Measurements from ENCODE around the gene SLIT3. TPM values are rescaled to one million over a fixed set of nuclear protein-coding genes. Genes with fewer than 3 reads are reported as not detected.

SLIT3 gene
- total RNA-seq, 1 experiment from 2014 or later: 0.10 TPM

- H2AFZ ChIP-seq (ENCODE audit: low read depth, low read length, poor library complexity, severe bottlenecking): no peak overlapping the region
- H4K20me1 ChIP-seq (ENCODE audit: insufficient read depth): no peaks in the 10 kb centered on the region
- ChIA-PET RAD21 (ENCODE audit: low non-redundant PET in 1 of 2, low total read pairs in 2 of 2, uncharacterized antibody in 2 of 2, unreplicated experiment in 2 of 2) (no interaction called here), POLR2A (no interaction called here), CTCF (no interaction called here)
- H3K79me2 ChIP-seq (ENCODE audit: insufficient read depth, low read length): no peaks in the 10 kb centered on the region
- no peak overlapping the region for H3K9ac ChIP-seq (ENCODE audit: low read length)
- ATAC-seq (no peak), DNase-seq (ENCODE audit: low read depth, low spot score) (no peak)
- no TSS peak for BruUV-seq (replicated peaks)
- no peaks in the 10 kb centered on the region for H3K9me3 ChIP-seq (ENCODE audit: control insufficient read depth in 1 of 2, insufficient read depth in 1 of 2, low read depth in 1 of 2, low read length in 2 of 2)
- TF ChIP-seq EZH2phosphoT487 (IDR thresholded peaks at IDR 0.05; ENCODE audit: borderline replicate concordance) (no peak), CEBPB (IDR thresholded peaks at IDR 0.05; ENCODE audit: low read depth) (no peak), ZNF274 (IDR thresholded peaks at IDR 0.05; ENCODE audit: low read depth, low read length) (no peak), TCF7L2 (IDR thresholded peaks at IDR 0.05; ENCODE audit: borderline replicate concordance, extremely low read depth, insufficient read depth, insufficient read length) (no peak), RAD21 (IDR thresholded peaks at IDR 0.05; ENCODE audit: low read depth) (no peak), POLR2A (IDR thresholded peaks at IDR 0.05; ENCODE audit: borderline replicate concordance, extremely low read depth, insufficient read depth, insufficient read length) (no peak), ATF3 (IDR thresholded peaks at IDR 0.05) (no peak), SRF (IDR thresholded peaks at IDR 0.05; ENCODE audit: low read depth) (no peak), POLR2AphosphoS5 (IDR thresholded peaks at IDR 0.05; ENCODE audit: low read depth, low read length) (no peak), CBX3 (IDR thresholded peaks at IDR 0.05; ENCODE audit: low read depth) (no peak), EZH2 (IDR thresholded peaks at IDR 0.05) (no peak), YY1 (IDR thresholded peaks at IDR 0.05; ENCODE audit: extremely low read depth, insufficient replicate concordance, low read depth, low read length) (no peak), REST (IDR thresholded peaks at IDR 0.05; ENCODE audit: low read depth) (no peak), FOSL1 (IDR thresholded peaks at IDR 0.05; ENCODE audit: low read depth) (no peak), SIN3A (IDR thresholded peaks at IDR 0.05; ENCODE audit: low read depth) (no peak), JUND (IDR thresholded peaks at IDR 0.05) (no peak), SP1 (IDR thresholded peaks at IDR 0.05; ENCODE audit: low read depth) (no peak), ELF1 (IDR thresholded peaks at IDR 0.05; ENCODE audit: borderline replicate concordance, low read depth) (no peak)
- TF ChIP-seq, protein P1, sequence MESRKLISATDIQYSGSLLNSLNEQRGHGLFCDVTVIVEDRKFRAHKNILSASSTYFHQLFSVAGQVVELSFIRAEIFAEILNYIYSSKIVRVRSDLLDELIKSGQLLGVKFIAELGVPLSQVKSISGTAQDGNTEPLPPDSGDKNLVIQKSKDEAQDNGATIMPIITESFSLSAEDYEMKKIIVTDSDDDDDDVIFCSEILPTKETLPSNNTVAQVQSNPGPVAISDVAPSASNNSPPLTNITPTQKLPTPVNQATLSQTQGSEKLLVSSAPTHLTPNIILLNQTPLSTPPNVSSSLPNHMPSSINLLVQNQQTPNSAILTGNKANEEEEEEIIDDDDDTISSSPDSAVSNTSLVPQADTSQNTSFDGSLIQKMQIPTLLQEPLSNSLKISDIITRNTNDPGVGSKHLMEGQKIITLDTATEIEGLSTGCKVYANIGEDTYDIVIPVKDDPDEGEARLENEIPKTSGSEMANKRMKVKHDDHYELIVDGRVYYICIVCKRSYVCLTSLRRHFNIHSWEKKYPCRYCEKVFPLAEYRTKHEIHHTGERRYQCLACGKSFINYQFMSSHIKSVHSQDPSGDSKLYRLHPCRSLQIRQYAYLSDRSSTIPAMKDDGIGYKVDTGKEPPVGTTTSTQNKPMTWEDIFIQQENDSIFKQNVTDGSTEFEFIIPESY (IDR thresholded peaks at IDR 0.05; ENCODE audit: extremely low read depth, insufficient replicate concordance, low read length): no peak
- TF ChIP-seq, protein P2, sequence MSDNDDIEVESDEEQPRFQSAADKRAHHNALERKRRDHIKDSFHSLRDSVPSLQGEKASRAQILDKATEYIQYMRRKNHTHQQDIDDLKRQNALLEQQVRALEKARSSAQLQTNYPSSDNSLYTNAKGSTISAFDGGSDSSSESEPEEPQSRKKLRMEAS (IDR thresholded peaks at IDR 0.05): no peak
- intact Hi-C loops (cut with micrococcal nuclease): no loop called here
- H3K27ac ChIP-seq (ENCODE audit: low read depth, low read length): no peak overlapping the region
- no peaks in the 10 kb centered on the region for H3K36me3 ChIP-seq (ENCODE audit: control insufficient read depth in 1 of 2, insufficient read depth in 2 of 2, low read length in 2 of 2)
- H3K4me3 ChIP-seq (replicated peaks in 1 of 2; ENCODE audit: low read depth in 1 of 2, low read length in 2 of 2): no peak overlapping the region
- H3K4me1 ChIP-seq (ENCODE audit: control insufficient read depth in 1 of 2, insufficient read depth in 2 of 2, low read length in 2 of 2): peaks cover 0 to 6% of the 10 kb centered on the region in 2 experiments; a peak in 2 of 4 replicates
- no peak overlapping the region for H3K4me2 ChIP-seq (ENCODE audit: low read length)
- 0 out of 2 replicates have a peak, but pooled peaks cover 4% of the 10 kb centered on the region for H3K27me3 ChIP-seq (ENCODE audit: insufficient read depth, low read length)
- H3K9me2 ChIP-seq (ENCODE audit: insufficient read depth): no peaks in the 10 kb centered on the region
These were observed 209.5 kb downstream of the SLIT3 start for GRCh38 chr5:169091396-169091980.

Data from HCT116 (cell line).